Left forelimb (tissue), 1 donor: Measurements from ENCODE around the gene HOTAIR.

Source experiments
- DNase-seq: peaks from one replicate; pipeline ENCODE4 v3.0.0-alpha.2; 2018; ENCODE audit warnings: low spot score

HOTAIR gene

DNA sequence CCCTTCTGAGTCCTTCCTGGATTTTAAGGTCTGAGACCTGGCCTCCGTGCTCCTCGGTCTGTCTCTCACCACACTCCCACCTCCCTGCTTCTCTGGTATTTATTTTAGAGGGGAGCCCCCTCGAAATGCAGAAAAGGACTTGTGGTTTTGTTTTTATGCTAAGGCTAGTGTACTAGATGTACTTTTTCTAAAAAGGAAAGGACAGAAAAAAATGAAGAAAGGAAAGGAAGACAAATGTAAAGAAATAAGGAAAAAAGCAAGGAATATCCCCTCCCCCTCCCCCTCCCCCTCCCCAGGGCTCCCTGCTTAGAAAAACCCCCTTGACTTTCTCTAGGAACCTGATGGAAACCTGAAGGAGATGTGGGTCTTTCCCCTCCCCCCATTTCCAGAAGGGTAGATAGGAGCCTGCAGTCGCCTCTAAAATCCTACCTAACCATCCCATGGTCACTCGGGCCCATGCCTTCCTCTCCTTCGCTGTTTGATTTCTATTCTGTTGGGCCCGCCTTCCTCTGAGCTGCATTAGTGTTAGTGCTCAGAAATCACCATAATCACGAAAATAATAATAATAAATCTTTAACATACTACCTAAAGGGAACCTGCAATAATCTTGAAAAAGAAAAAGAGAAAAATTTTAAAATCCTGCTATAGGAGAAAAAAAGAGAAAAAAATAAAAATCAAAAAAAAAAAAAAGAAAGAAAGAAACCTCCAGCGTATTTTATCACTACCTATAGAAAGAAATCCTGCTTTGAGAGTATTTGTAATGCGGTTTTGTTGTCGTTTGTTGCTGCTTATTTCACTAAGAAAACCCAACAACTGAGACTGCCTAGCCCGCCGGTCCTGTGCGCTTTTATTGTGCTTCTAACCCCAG, 37.1 kb upstream of the HOTAIR start:
- DNase-seq = no peak

DNA sequence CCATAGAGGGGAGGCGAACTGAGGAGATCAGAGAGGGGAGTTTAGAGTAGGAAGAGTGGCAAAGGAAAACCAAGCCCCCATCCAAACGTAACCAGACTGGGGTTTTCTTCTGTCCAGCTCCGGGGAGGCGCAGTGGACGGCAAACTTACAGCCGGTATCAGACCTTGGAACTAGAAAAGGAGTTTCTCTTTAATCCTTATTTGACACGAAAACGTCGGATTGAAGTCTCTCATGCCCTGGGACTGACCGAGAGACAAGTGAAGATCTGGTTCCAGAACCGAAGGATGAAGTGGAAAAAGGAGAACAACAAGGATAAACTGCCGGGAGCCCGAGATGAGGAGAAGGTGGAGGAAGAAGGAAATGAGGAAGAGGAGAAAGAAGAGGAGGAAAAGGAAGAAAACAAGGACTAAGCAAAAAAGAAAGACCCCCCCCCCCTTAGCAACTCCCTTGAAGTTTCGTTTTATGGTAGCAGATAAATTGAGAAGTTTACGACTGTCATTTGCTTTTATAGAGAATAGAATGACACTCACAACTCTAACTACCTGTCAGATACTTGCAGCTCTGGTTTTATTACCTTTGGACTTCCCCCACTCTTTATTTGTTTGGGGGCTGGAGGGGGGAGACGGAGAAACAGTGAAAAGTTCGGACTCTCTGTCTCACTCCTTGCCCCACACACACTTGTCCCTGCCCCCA, 36.4 kb upstream of the HOTAIR start:
- DNase-seq = no peak

DNA sequence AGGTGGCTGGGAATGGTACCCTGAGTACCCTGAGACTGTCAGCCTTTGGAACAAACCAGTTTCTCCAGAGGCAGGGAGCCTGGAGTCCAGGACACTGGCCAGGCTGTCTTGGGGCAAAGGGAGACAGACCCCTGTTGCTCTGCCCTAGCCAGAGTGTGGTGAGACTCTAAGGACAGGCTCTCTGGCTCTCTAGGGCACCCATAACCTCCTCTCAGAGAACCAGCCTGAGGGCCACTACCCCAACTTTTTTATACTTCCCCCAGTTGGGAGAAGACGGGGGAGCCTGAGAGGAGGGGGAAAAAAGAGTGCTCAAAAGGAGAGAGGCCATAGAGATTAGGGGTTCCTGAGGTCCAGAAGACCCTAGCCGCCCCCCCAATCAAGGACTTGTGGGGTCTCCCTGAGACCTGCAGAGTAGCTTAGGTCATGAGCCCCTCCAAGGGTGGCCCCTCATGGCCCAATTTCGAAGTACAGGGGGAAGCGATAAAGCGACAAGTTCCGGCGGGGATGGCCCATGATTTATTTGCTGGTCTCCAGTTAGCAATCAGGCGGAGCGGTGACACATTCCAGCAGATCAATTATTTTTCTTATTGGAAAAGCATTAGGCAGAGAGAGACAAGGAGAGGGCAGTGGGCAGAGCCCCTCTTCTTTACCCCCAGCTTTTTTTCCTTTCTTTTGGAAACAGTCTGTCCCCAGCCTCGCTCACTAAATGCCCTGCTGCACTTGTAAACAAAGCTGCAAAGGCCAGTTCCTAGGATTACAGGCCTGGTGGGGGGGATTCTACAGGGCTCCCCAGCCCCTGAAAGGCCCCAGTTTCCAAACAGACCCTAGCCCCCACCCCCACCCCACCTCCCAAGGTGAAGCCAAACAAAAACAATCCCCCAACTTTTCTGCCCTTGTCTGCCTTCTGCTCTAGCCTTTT, 35.6 kb upstream of the HOTAIR start:
- no peak for DNase-seq

DNA sequence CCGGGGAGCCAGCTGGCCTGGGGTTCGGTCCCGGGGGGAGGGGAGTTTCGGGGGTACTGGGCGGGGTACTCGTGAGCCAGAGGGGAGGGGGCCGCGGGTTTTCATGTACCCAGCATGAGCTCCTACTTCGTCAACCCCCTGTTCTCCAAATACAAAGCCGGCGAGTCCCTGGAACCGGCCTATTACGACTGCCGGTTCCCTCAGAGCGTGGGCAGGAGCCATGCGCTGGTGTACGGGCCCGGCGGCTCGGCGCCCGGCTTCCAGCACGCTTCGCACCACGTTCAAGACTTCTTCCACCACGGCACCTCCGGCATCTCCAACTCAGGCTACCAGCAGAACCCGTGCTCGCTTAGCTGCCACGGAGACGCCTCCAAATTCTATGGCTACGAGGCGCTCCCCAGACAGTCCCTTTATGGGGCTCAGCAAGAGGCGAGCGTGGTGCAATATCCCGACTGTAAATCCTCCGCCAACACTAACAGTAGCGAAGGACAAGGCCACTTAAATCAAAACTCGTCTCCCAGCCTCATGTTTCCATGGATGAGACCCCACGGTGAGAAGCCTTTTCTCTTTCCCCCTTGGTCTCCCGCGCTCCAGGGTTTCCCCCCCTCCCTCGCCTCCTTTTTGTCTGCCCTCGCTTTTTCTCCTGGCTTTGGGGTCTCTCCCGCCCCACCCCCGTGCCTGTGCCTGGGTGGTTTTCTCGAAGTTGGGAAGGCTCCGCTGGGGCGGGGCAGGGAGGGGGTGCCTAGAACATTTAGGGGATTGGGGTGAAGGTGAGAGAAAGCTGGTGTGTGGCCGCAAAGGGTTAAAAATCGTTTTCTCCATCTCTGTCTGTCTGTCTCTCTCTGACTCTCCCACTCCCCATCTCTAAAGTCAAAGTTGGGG, 34.7 kb upstream of the HOTAIR start:
- no peak for DNase-seq

DNA sequence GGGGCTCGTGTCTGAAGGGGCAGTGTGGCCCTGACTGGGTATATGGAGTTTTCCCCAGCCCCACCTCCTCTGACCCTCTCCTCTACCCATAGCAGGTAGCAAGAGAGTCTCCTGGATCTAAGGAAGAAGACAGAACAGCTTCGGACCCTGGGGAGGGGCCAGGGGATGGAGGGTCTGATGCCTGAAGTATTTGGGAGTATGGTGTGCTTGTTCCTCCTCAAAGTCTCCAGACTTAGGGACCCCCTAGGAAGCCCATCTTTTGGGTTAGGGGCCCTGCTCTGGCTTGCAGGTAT, 33.5 kb upstream of the HOTAIR start:
- DNase-seq = no peak

DNA sequence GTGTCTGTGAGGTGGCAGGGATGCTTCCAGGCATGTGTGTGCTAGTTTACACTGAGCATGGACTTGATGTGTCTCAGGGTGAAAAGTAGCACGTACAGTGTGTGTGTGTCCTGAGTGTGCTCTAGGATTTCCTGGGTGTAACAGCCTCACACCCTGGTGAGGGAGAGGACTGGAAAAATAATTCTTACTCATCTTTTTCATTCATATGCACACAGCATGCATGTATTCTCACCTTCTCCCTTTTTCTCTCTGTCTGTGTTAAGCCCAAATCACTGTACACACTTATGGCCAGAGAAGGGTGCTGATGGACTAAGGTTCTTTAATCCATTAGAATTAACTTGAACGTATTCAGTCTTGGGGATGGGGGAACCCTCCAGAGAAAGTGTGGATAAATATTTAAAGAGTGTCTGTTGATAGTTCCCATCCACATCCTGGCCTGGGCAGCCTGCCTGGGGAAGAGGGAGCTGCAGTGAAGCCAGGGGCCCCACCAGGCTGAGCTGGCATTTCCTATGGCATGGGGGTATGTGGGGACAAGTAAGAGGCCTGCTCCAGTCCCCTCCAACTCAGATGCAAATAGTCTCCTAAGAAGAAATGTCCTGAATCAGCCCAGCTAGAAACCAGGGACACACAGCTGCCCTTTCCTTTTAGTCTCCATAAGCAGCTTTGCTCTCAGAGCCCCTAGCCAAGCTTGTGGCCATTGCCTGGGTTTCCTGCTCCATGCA, 32.9 kb upstream of the HOTAIR start:
- DNase-seq = no peak

DNA sequence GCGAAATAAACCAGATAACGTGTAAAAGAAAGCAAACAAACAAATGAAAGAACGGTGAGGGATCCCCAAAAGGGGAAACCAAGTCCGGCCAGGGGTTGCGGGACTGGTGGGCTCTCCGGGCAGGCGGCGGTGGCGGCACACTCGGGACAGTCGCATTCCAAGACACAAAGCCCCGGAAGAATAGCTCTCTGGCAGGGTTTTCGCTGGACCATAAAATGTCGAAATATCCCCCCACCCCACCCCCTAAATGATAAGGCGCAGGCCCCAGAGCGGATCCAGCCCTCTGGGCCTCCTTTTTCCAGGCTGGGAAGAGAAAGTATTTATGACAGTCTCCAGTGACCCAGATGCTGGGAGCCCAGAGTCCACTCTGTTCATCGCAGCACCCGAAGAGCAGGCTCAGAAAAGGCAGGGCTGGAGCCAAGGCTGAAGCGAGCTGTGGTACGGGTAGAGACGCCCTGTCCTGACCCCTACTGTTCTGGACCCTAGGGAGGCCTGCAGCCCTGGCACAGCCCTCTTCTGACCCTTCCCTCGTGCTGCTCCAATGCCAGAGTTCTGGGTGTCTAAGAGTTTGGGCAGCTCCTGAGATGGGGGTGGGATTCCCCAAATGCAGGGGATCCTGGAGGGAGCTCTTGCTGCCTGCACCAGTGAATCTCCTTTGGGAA, 31.9 kb upstream of the HOTAIR start:
- no peak for DNase-seq

DNA sequence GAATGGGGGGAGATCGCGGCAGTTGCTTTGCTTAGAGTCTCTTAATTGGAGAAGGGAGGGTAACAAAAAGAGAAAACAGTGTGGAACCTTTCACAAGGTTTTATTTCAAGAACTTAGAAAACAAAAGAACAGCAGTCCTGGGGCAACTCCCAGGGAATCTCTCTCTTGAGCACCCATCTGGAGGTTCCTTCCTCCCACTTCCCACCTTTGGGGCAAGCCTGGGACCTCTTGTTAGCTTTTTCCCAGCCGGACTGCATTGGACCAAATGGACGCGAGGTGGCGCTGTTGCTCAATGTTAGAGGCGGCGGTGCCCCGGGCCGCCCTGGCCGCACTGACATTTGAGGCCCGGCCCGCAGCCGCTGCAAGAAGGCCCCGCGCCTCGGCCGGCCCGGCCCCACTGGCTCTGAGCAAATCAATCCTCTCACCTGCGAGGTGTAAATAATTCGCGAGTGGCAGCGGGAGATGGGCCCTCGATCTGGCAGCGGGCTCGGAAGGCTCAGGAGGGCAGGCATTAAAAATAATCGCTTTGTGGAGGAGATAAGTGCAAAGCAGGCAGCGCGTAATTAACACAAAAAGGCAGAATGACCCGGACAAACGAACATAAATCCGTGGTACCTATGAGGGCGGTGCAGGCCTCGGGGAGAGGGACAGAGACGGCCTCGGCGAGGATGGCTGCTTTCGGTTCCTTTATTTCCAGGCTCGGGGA, 31.3 kb upstream of the HOTAIR start:
- peak; percentile 90 for DNase-seq

DNA sequence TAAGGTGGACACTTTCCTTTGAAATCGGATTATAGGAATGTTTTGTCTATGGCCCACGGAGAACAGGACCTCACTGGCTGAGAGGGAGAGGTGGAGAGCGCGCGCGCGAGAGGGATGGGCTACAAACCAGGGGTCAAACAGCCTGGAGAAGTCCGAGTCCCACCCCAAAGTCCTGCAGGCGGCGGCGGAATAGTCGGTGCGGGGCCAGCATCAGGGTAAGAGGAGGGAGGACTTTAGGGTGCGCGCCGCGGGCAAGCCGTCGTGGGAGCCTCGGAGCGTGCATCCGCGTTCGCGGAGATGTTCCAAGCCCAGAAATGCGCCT, 30.7 kb upstream of the HOTAIR start:
- no peak for DNase-seq

DNA sequence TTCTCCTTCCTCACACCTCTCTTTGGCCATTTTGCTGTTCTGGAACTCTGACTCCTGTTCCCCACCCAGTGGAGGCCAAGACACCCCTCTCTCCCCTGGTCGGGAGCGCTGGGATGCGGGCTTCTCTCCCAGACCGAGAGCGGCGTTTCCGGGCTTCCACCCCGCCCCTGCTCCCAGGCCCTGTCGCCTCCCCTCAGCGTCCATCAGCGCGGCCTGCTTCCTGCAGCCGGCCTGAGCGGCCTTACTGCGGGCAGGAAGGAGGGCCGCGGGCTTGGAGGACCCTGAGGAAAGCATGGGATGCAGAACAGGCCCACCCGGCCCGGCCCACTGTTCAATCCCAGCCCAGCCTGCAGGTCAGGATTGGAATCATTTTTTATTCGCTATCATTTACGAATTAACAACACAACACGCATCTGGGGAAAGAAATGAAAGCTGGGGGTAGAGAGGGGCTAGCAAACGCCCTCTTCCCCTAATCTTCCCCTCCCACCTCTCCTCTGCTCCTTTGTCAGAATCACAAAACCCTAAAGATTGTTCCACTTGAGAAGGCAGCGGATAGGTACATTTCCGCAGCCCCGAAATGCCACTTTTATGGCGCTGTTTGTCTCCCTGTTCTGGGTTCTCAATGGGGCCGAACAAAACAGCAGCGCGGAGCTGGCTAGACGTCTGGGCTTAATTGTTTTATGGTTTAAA, 30.2 kb upstream of the HOTAIR start:
- DNase-seq = no peak

DNA sequence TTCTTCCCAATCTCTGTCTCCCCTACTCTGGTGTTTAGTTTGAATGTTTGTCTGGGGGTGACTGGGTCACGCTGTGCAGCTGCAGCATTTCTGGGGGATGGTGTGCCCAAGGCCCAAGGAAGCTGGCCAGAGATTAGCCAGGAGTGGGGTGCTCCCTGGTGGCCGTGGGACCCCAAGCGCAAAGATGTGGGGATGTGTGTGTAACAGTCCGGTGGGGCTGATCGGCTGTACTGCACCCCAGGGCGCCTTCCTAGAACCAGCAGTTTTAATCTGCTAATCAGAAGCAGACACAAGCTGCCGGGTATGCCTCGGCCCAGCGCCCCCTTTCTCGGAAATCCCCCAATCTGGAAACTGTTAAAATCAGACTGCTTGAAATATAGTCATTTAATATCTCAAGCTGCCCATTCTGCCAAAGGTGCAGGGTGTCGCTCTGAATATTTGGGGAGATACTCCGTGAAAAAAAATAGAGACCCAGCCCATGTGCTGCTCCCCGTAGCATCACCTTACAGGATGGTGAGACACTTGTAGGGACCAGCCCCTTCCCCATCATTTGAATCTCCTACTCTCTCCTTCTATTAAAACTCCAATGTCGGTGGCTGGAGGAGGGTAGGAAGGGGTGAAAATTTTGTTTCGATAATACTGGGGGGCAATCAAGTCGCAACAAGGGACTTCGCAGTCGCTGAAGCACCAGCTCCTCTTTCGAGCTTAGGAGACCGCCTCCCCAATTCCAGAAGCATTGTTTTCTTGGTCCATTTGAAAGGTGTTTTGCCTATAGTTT, 29.5 kb upstream of the HOTAIR start:
- no peak for DNase-seq

DNA sequence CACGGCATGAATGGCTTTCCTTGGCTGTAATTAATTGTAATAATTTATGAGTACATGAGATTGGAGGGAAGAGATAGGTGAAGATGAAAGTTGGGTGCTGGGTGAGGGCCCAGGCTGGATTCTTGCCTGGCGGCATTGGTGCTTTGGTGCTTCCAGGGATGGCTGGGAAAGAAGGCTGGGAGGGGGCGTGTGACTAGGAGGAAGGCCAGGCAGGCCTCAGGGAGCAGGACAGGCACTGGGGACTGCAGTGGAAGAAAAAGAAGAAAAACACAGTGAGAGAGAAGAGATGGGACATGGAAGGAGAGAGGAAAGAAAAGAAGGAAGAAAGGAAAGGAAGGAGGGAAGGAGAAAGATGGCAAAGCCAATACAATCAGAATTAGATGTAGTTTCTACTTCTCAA, 28.9 kb upstream of the HOTAIR start:
- no peak for DNase-seq

DNA sequence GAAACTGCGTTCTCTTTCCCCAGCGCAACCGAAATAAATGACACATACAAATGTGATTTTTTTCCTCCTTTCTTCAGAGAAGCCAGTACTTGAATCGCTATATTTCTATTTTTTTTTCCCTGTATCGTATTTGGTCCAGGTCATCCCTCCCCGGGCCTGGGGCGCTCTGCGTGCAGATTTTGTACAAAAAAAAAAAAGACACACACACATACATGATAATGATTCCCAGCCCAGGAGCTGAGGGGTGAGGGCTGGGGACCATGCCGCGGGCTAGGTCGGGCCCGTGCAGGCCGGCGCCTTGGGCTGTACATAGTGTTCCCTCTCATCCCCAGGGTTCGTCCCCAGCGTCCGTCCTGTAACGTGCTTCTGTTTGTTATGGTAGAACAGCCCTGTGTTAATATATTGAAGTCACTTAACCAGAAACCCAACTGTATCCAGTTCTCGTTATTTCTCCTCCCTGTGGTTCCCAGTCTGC, 28.2 kb upstream of the HOTAIR start:
- DNase-seq = no peak

DNA sequence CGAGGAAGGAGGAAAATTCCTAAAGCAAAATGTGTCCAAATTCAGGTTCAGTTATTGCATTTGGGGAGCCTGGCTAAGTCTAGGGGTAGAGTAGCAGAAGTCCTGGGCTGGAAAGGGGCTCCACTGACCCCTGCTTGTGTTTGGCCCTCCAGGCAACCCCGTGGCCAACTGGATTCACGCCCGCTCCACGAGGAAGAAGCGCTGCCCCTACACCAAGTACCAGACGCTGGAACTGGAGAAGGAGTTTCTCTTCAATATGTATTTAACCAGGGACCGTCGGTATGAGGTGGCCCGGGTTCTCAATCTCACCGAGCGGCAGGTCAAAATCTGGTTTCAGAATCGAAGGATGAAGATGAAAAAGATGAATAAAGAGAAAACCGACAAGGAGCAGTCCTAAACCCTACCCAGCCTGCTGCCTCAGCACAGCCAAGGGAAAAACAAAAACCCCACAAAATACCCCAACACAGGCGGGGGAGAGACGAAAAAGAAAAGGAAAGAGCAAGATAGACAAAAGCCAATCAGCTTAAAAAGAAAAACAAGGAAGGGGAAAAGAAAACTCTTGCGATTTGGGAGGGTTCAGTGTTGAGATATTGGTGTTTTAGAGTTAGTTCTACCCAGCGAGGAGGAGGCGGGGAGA, 27.6 kb upstream of the HOTAIR start:
- no peak for DNase-seq

DNA sequence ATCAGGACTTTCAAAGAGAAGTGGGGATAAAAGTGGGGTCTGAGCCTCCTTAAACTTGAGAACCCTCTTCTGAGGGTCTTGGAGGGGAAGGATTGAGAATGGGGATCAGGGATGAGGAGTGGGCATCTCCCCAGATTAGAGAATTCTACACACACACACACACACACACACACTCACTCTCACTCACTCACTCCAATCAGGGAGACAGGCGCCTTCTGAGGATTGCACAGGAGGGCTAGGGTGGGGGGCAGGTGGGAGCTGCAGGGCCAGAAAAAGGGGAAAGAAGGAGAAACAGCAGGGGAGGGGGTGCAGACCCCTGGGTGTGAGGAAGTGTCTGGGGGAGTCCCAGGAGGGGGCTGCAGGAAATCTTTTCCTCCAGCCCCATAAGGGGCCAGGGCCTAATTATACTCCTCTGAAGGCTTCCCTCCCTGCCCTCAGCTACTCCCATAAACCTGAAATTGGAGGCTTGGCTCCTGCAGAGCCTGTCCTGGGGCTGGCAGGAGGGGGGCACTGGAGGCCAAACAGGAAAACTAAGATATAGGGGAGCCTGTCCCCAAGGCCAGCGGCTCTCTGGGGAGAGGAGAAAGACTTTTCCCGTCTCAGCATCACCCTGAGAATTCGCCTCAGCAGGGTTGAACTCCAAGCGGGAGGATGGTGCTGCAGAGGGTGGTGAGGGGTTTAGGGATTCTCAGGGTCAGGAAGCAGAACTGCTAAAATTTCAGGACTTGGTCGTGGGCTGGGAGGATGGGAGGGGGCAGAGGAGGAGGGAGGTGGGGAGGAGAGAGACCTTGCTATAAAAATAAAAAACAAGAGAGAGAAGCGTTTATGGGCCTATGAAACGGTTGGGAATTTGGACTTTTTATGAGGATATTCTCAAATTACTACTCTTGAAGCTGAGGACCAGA, 26.8 kb upstream of the HOTAIR start:
- no peak for DNase-seq

DNA sequence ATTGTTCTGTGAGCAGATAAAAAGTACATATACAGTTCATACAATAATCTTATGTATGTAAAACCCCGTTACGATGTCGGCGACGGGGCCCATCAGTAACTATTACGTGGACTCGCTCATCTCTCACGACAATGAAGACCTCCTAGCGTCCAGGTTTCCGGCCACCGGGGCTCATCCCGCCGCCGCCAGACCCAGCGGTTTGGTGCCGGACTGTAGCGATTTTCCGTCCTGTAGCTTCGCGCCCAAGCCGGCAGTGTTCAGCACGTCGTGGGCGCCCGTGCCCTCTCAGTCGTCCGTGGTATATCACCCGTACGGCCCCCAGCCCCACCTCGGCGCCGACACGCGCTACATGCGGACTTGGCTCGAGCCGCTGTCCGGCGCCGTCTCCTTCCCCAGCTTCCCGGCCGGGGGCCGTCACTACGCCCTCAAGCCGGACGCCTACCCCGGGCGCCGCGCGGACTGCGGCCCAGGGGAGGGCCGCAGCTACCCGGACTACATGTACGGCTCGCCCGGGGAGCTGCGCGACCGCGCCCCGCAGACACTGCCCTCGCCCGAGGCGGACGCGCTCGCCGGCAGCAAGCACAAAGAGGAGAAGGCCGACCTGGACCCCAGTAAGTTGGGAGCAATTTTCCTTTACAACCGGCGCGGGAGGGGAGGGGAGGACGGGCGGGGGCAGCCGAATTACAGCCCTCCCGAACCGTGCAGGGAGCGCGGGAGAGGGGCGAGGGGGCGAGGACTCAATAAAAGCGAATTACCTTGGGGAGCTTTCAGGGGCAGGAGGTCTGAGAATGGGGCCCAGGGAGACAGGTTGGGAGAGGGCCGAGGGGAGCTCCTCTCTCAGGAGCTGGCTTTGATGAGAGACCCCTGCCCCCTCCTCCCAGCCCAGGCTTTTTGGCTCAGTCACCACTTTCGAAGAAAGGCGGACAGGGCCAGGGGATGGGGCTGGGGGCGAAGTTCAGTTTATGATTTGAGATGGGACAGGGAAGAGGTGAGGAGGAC, 25.7 kb upstream of the HOTAIR start, which contains the start of gene HOXC9:
Gene HOXC9, plus strand, starts transcription at position 46 of the 999 bp plus-strand sequence. Its CDS starts 28 bp downstream, at position 74.
- DNase-seq = no peak
